ENCODE measurements around the gene SLC7A8. TPM values are rescaled to one million over a fixed set of nuclear protein-coding genes. Genes with fewer than 3 reads are reported as not detected.

Gene SLC7A8
- polyA plus RNA-seq, 1 donor (not counting 4 experiments of a cell fraction or from before 2014, with no cell fraction given) = 29.1 TPM

DNA sequence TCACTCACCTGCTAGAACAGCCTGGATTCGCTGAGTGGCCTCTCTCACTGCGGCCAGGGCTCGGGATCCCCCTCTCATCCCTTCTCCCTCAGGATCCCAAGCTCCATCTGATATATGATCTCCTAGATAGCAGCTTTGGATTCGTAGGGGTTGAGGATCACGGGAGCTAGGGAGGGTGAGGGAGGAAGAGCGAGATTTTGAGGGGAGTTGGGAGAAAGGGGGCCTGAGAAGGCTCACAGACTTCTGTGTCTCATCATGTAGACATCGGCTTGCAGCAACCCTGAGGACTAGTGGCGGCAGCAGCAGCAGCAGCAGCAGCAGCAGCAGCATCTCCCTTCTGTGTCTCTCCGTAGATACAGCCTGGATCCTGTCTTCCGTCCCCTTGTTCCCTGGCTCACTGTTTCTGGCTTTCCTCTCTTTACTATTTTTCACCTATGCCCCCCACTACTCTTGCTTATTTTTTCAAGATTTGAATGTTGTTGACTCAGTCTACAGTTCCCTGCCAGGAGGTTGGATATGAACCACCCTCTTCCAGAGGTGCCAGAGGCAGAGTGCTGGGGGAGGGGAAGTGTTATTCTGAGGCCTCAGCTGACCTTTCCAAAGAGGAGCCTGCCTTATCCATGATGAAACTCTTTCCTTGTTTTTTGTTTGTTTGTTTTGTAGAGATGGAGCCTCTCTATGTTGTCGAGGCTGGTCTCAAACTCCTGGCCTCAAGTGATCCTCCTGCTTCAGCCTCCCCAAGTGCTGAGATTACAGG is 78.7 kb downstream of the SLC7A8 start, which contains the start of gene CIROP:
TSS of gene CIROP (minus strand) at position 399 of the 757 bp plus-strand sequence. CDS start at position 330, 69 bp downstream.
- Histone ChIP-seq H4K20me1 (ENCODE audit: control insufficient read depth, extremely low read depth, insufficient read depth, low read length) (no peaks in the 10 kb centered on the region), H3K9me1 (ENCODE audit: control insufficient read depth, extremely low read depth, insufficient read depth, low read length) (no peaks in the 10 kb centered on the region), H3K9me3 (ENCODE audit: control insufficient read depth, low read depth, low read length) (no peaks in the 10 kb centered on the region), H3K4me3 (ENCODE audit: control insufficient read depth in 2 of 3, extremely low read depth in 1 of 3, insufficient read depth in 2 of 3, low read depth in 1 of 3, low read length in 3 of 3) (no peak within 1 kb of the TSS), H3K27ac (ENCODE audit: control insufficient read depth, insufficient read depth, low read length) (no peak within 1 kb of the TSS), H3K36me3 (ENCODE audit: control insufficient read depth in 2 of 2, extremely low read depth in 1 of 2, insufficient read depth in 2 of 2, low read length in 2 of 2) (no peaks in the 10 kb centered on the region), H3K27me3 (ENCODE audit: control insufficient read depth, extremely low read depth, insufficient read depth, low read length) (no peaks in the 10 kb centered on the region), H3K79me2 (ENCODE audit: control insufficient read depth, insufficient read depth, low read length) (no peaks in the 10 kb centered on the region), H2AFZ (ENCODE audit: control insufficient read depth, low read length) (no peak within 1 kb of the TSS), H3K4me2 (ENCODE audit: control insufficient read depth, extremely low read depth, insufficient read depth, low read depth, low read length) (no peak within 1 kb of the TSS), H3K4me1 (ENCODE audit: control insufficient read depth, extremely low read depth, insufficient read depth, low read length) (no peaks in the 10 kb centered on the region), H3K9ac (ENCODE audit: control insufficient read depth, extremely low read depth, insufficient read depth, low read length) (no peak within 1 kb of the TSS)
- no peak for TF ChIP-seq EZH2 (IDR thresholded peaks at IDR 0.05; ENCODE audit: low read length)
- TF ChIP-seq, protein P1, sequence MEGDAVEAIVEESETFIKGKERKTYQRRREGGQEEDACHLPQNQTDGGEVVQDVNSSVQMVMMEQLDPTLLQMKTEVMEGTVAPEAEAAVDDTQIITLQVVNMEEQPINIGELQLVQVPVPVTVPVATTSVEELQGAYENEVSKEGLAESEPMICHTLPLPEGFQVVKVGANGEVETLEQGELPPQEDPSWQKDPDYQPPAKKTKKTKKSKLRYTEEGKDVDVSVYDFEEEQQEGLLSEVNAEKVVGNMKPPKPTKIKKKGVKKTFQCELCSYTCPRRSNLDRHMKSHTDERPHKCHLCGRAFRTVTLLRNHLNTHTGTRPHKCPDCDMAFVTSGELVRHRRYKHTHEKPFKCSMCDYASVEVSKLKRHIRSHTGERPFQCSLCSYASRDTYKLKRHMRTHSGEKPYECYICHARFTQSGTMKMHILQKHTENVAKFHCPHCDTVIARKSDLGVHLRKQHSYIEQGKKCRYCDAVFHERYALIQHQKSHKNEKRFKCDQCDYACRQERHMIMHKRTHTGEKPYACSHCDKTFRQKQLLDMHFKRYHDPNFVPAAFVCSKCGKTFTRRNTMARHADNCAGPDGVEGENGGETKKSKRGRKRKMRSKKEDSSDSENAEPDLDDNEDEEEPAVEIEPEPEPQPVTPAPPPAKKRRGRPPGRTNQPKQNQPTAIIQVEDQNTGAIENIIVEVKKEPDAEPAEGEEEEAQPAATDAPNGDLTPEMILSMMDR (optimal IDR thresholded peaks at IDR 0.05 in 1 of 3, IDR thresholded peaks at IDR 0.05 in 1 of 3, conservative IDR thresholded peaks at IDR 0.05 in 1 of 3; ENCODE audit: extremely low read depth in 1 of 3, insufficient read depth in 2 of 3, low read length in 3 of 3) = no peak
- dilution Hi-C loops (cut with MboI; ENCODE audit: extremely low pct_ligation_motif_present, low sequenced_read_pairs) = no loop called here
- DNase-seq (ENCODE audit: low read depth, low spot score) = no peak
- no peak for FAIRE-seq

DNA sequence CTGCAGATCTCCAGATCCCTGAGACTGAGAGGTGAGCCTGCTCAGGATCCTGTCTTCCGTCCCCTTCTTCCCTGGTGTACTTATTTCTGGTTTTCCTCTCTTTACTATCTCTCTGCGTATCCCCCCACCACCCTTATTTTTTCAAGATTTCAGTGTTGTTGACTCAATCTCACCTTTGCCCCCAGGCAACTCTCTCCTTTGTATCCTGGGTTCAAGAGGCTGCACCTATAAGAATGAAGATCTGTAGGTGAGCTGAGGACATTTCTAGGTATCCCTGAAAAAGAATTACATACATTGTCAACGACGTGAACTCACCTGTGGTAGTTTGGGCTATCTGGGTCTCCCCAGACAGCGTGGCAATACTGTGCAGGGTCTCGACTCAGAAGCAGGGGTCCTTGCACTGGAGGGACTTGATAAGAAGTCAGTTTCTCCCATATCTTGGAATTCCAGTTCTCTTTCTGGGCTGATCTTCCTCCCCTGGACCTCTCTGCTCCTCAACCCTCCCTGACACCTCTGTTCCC is 79.3 kb downstream of the SLC7A8 start:
- Histone ChIP-seq H3K4me3 (ENCODE audit: control insufficient read depth in 2 of 3, extremely low read depth in 1 of 3, insufficient read depth in 2 of 3, low read depth in 1 of 3, low read length in 3 of 3) (no peak overlapping the region), H3K36me3 (ENCODE audit: control insufficient read depth in 2 of 2, extremely low read depth in 1 of 2, insufficient read depth in 2 of 2, low read length in 2 of 2) (peaks cover 0 to 2% of the 10 kb centered on the region in 2 experiments), H3K79me2 (ENCODE audit: control insufficient read depth, insufficient read depth, low read length) (peaks cover 5% of the 10 kb centered on the region), H3K27me3 (ENCODE audit: control insufficient read depth, extremely low read depth, insufficient read depth, low read length) (no peaks in the 10 kb centered on the region), H3K4me2 (ENCODE audit: control insufficient read depth, extremely low read depth, insufficient read depth, low read depth, low read length) (no peak overlapping the region), H4K20me1 (ENCODE audit: control insufficient read depth, extremely low read depth, insufficient read depth, low read length) (no peaks in the 10 kb centered on the region), H3K4me1 (ENCODE audit: control insufficient read depth, extremely low read depth, insufficient read depth, low read length) (no peaks in the 10 kb centered on the region), H3K9me3 (ENCODE audit: control insufficient read depth, low read depth, low read length) (no peaks in the 10 kb centered on the region), H3K9me1 (ENCODE audit: control insufficient read depth, extremely low read depth, insufficient read depth, low read length) (no peaks in the 10 kb centered on the region), H2AFZ (ENCODE audit: control insufficient read depth, low read length) (no peak overlapping the region), H3K9ac (ENCODE audit: control insufficient read depth, extremely low read depth, insufficient read depth, low read length) (no peak overlapping the region), H3K27ac (ENCODE audit: control insufficient read depth, insufficient read depth, low read length) (no peak overlapping the region)
- no peak for DNase-seq (ENCODE audit: low read depth, low spot score)
- FAIRE-seq = no peak
- TF ChIP-seq, protein P1 (optimal IDR thresholded peaks at IDR 0.05 in 1 of 3, IDR thresholded peaks at IDR 0.05 in 1 of 3, conservative IDR thresholded peaks at IDR 0.05 in 1 of 3; ENCODE audit: extremely low read depth in 1 of 3, insufficient read depth in 2 of 3, low read length in 3 of 3) = no peak
- no peak for TF ChIP-seq EZH2 (IDR thresholded peaks at IDR 0.05; ENCODE audit: low read length)
- dilution Hi-C loops (cut with MboI; ENCODE audit: extremely low pct_ligation_motif_present, low sequenced_read_pairs) = no loop called here

All from keratinocyte (primary cell).